ENCODE measurements around the gene AHSA1. TPM values are rescaled to one million over a fixed set of nuclear protein-coding genes. Genes with fewer than 3 reads are reported as not detected.

Gene AHSA1
- total and polyA plus RNA-seq, 2 experiments from 2014 or later = 126 to 127 TPM

GRCh38 chr14:77458249-77458950, 507 bp downstream of the AHSA1 start:
- DNase-seq (ENCODE audit: low spot score) = peak; percentile 58
- Histone ChIP-seq H3K36me3 (replicated peaks; ENCODE audit: insufficient read depth, low read depth) (peaks cover 5% of the 10 kb centered on the region), H3K27ac (peak overlapping the region; percentile 96), H2AFZ (peak overlapping the region; percentile 91), H3K9me2 (replicated peaks; ENCODE audit: insufficient read depth) (no peaks in the 10 kb centered on the region), H3K9me3 (ENCODE audit: low read depth) (no peaks in the 10 kb centered on the region), H3K4me2 (peak overlapping the region; percentile 93), H4K20me1 (ENCODE audit: insufficient read depth, poor library complexity, severe bottlenecking) (peaks cover 10% of the 10 kb centered on the region), H3K4me1 (ENCODE audit: insufficient read depth) (peaks cover 12% of the 10 kb centered on the region), H3K27me3 (no peaks in the 10 kb centered on the region), H3K79me2 (peaks cover 52% of the 10 kb centered on the region), H3K4me3 (peak overlapping the region; percentile 55)
- TF ChIP-seq EZH2phosphoT487 (IDR thresholded peaks at IDR 0.05; ENCODE audit: low read depth, severe bottlenecking, unreplicated experiment) = no peak
- no peak for TF ChIP-seq EZH2 (IDR thresholded peaks at IDR 0.05; ENCODE audit: borderline replicate concordance)
- TF ChIP-seq CTCF (IDR thresholded peaks at IDR 0.05; ENCODE audit: poor library complexity) = no peak
- WGBS (ENCODE audit: low lambda C conversion rate, missing lambda C conversion rate) = 2% methylated on average over 29 of the region's 29 CpGs

- Histone ChIP-seq H4K20me1 (ENCODE audit: insufficient read depth, poor library complexity, severe bottlenecking) (peaks cover 12% of the 10 kb centered on the region), H3K4me3 (peak overlapping the region; percentile 55), H2AFZ (peak overlapping the region; percentile 33), H3K27ac (no peak overlapping the region), H3K79me2 (peaks cover 52% of the 10 kb centered on the region), H3K36me3 (replicated peaks; ENCODE audit: insufficient read depth, low read depth) (peaks cover 5% of the 10 kb centered on the region), H3K9me3 (ENCODE audit: low read depth) (no peaks in the 10 kb centered on the region), H3K27me3 (no peaks in the 10 kb centered on the region), H3K4me1 (ENCODE audit: insufficient read depth) (peaks cover 12% of the 10 kb centered on the region), H3K9me2 (replicated peaks; ENCODE audit: insufficient read depth) (no peaks in the 10 kb centered on the region), H3K4me2 (peak overlapping the region; percentile 93)
- WGBS (ENCODE audit: low lambda C conversion rate, missing lambda C conversion rate) = 38% methylated on average over 13 of the region's 13 CpGs
- DNase-seq (ENCODE audit: low spot score) = peak; percentile 84
- TF ChIP-seq EZH2 (IDR thresholded peaks at IDR 0.05; ENCODE audit: borderline replicate concordance) = no peak
- peak; percentile 70 for TF ChIP-seq CTCF (IDR thresholded peaks at IDR 0.05; ENCODE audit: poor library complexity)
Observed at GRCh38 chr14:77459072-77459723, 1.3 kb downstream of the AHSA1 start.

GRCh38 chr14:77467801-77468200, 9.9 kb downstream of the AHSA1 start:
- peaks cover 2% of the 10 kb centered on the region for H4K20me1 ChIP-seq (ENCODE audit: insufficient read depth, poor library complexity, severe bottlenecking)
- no peaks in the 10 kb centered on the region for H3K36me3 ChIP-seq (replicated peaks; ENCODE audit: insufficient read depth, low read depth)

More at GRCh38 chr14:77467801-77468200, 9.9 kb downstream of the AHSA1 start:
- no peak overlapping the region for H2AFZ ChIP-seq
- H3K79me2 ChIP-seq = no peaks in the 10 kb centered on the region
- 96% methylated on average over 5 of the region's 5 CpGs for WGBS (ENCODE audit: low lambda C conversion rate, missing lambda C conversion rate)
- H3K9me2 ChIP-seq (replicated peaks; ENCODE audit: insufficient read depth) = no peaks in the 10 kb centered on the region
- no peaks in the 10 kb centered on the region for H3K27me3 ChIP-seq
- no peak overlapping the region for H3K4me3 ChIP-seq
- TF ChIP-seq EZH2 (IDR thresholded peaks at IDR 0.05; ENCODE audit: borderline replicate concordance) (no peak), CTCF (IDR thresholded peaks at IDR 0.05; ENCODE audit: poor library complexity) (no peak), EZH2phosphoT487 (IDR thresholded peaks at IDR 0.05; ENCODE audit: low read depth, severe bottlenecking, unreplicated experiment) (no peak)
- H3K4me1 ChIP-seq (ENCODE audit: insufficient read depth) = no peaks in the 10 kb centered on the region
- no peak for DNase-seq (ENCODE audit: low spot score)
- H3K27ac ChIP-seq = no peak overlapping the region
- no peaks in the 10 kb centered on the region for H3K9me3 ChIP-seq (ENCODE audit: low read depth)
- H3K4me2 ChIP-seq = no peak overlapping the region
